ENCODE measurements around the gene GTF3C5. TPM values are rescaled to one million over a fixed set of nuclear protein-coding genes. Genes with fewer than 3 reads are reported as not detected.
A peak's percentile ranks its signal among the peaks of the same experiment; 100 is the strongest.

The GTF3C5 gene
- total and polyA plus RNA-seq, 9 of the 15 experiments (the other 6 are each of a cell fraction or from before 2014, with no cell fraction given): 3.8 to 118 (median 83.7) TPM

GRCh38 chr9:133004091-133004998, 26.5 kb upstream of the GTF3C5 start (continued):
- TF ChIP-seq ZNF354B (CRISPR knock-in tag; IDR thresholded peaks at IDR 0.05) (peak; percentile 65; the same call in 1 of the 2 replicates), HINFP (tag; conservative IDR thresholded peaks at IDR 0.05; ENCODE audit: low read depth) (0 out of 2 replicates have a peak, but pooled peaks have one; percentile 8), TARDBP (IDR thresholded peaks at IDR 0.05) (peak; percentile 77; the same call in 1 of the 2 replicates), TCF7 (IDR thresholded peaks at IDR 0.05; ENCODE audit: borderline replicate concordance) (0 out of 2 replicates have a peak, but pooled peaks have one; percentile 37), ZNF324 (CRISPR knock-in tag; IDR thresholded peaks at IDR 0.05) (0 out of 2 replicates have a peak, but pooled peaks have one; percentile 40), ZKSCAN1 (IDR thresholded peaks at IDR 0.05; ENCODE audit: low read depth, low read length) (peak; percentile 39; the same call in 1 of the 2 replicates), RBM15 (IDR thresholded peaks at IDR 0.05; ENCODE audit: insufficient read depth, low read length) (no peak), MBD2 (IDR thresholded peaks at IDR 0.05; ENCODE audit: borderline replicate concordance, low read depth) (peak; percentile 79; the same call in 1 of the 2 replicates), ZBTB33 (CRISPR knock-in tag; IDR thresholded peaks at IDR 0.05) (peak; percentile 43; the same call in 1 of the 2 replicates), ZNF175 (CRISPR knock-in tag; IDR thresholded peaks at IDR 0.05; ENCODE audit: low read depth) (no peak), MECOM (CRISPR knock-in tag; IDR thresholded peaks at IDR 0.05) (peak; percentile 24; the same call in 1 of the 2 replicates), PTBP1 (IDR thresholded peaks at IDR 0.05; ENCODE audit: low read depth, low read length) (no peak), HCFC1 (IDR thresholded peaks at IDR 0.05; ENCODE audit: low read depth, low read length) (peak; percentile 24; the same call in 1 of the 2 replicates), ZNF23 (CRISPR knock-in tag; IDR thresholded peaks at IDR 0.05) (no peak), SMARCA4 (IDR thresholded peaks at IDR 0.05) (peak; percentile 99), CUX1 (CRISPR knock-in tag; IDR thresholded peaks at IDR 0.05) (0 out of 2 replicates have a peak, but pooled peaks have one; percentile 51), ZNF583 (CRISPR knock-in tag; IDR thresholded peaks at IDR 0.05) (peak; percentile 86)
